Upper lobe of left lung (tissue), 4 donors: Measurements from ENCODE around the gene PPP1R3G.

Experiments used
- EP300 ChIP-seq, 4 donors: sonication (generic); formaldehyde crosslinking; IDR thresholded peaks; one replicate each; pipeline ENCODE4 v1.5.1; 2017; ENCODE audit warnings: antibody characterized with exemption in 4 of 4, control low read depth in 2 of 4
- POLR2A ChIP-seq, 4 donors: fragments of 450-650 bp; IDR thresholded peaks; one replicate each; pipeline ENCODE4 v1.5.1; 2016 to 2017; ENCODE audit warnings: antibody characterized with exemption in 4 of 4, mild to moderate bottlenecking in 2 of 4
- POLR2AphosphoS5 ChIP-seq, 2 donors: sonication (generic); formaldehyde crosslinking; IDR thresholded peaks; one replicate each; pipeline ENCODE4 v1.5.1; 2017; ENCODE audit warnings: antibody characterized with exemption in 2 of 2
- TF ChIP-seq, protein P1 (sequence below), 6 experiments: fragments of 450-650 bp in 4 of 6; fragments of 200-600 bp in 2 of 6; sonication (generic) in 2 of 6; IDR thresholded peaks; one replicate each; pipeline ENCODE4 v1.5.1; 2016 to 2019; ENCODE audit warnings: antibody characterized with exemption in 6 of 6

DNA sequence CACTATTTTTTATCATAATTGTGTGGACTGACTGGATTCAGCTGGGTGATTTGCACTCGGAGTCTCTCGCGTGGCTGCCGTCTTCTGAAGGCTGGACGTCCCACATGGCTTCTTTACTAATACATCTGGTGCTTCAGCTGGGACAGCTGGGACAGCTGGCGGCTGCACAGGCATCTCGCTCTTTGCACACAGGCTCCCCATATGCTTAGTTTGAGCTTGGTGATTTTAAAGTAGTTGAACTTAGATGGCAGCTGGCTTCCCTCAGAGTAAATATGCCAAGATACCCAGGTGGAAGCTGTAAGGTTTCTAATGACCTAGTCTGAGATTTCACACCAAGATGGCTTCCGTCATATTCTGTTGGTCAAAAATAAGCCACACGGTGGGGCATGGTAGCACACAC, 38.7 kb upstream of the PPP1R3G start:
- TF ChIP-seq, protein P1, sequence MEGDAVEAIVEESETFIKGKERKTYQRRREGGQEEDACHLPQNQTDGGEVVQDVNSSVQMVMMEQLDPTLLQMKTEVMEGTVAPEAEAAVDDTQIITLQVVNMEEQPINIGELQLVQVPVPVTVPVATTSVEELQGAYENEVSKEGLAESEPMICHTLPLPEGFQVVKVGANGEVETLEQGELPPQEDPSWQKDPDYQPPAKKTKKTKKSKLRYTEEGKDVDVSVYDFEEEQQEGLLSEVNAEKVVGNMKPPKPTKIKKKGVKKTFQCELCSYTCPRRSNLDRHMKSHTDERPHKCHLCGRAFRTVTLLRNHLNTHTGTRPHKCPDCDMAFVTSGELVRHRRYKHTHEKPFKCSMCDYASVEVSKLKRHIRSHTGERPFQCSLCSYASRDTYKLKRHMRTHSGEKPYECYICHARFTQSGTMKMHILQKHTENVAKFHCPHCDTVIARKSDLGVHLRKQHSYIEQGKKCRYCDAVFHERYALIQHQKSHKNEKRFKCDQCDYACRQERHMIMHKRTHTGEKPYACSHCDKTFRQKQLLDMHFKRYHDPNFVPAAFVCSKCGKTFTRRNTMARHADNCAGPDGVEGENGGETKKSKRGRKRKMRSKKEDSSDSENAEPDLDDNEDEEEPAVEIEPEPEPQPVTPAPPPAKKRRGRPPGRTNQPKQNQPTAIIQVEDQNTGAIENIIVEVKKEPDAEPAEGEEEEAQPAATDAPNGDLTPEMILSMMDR (IDR thresholded peaks at IDR 0.05) = no peak
- no peak for TF ChIP-seq POLR2A (IDR thresholded peaks at IDR 0.05)
- no peak for TF ChIP-seq EP300 (IDR thresholded peaks at IDR 0.05)
- no peak for TF ChIP-seq POLR2AphosphoS5 (IDR thresholded peaks at IDR 0.05)
